Astrocyte of the spinal cord (primary cell): ENCODE data around the gene HYCC2.
"Not testable (repeated sequence)": the region's sequence is repeated elsewhere in the genome, so short reads cannot be mapped to it uniquely, and the experiment has no call there.

Source experiments
- DNase-seq: peaks from one replicate; pipeline ENCODE4 v3.0.0; 2011; ENCODE audit warnings: low read depth, low spot score
- H3K4me3 ChIP-seq: 2 replicates; pipeline ENCODE4 v1.5.1; 2011; ENCODE audit warnings: low read depth, mild to moderate bottlenecking, low read length, moderate library complexity
- in situ Hi-C: cut with HindIII; loops from 2 replicates; pipeline ENCODE4 v1.10.0; 2017; ENCODE audit warnings: low sequenced_read_pairs
- TF ChIP-seq, protein P1 (sequence below): IDR thresholded peaks from 2 replicates; pipeline ENCODE4 v1.5.1; 2012; ENCODE audit warnings: low read depth, mild to moderate bottlenecking, low read length, inconsistent platforms

The HYCC2 gene

DNA sequence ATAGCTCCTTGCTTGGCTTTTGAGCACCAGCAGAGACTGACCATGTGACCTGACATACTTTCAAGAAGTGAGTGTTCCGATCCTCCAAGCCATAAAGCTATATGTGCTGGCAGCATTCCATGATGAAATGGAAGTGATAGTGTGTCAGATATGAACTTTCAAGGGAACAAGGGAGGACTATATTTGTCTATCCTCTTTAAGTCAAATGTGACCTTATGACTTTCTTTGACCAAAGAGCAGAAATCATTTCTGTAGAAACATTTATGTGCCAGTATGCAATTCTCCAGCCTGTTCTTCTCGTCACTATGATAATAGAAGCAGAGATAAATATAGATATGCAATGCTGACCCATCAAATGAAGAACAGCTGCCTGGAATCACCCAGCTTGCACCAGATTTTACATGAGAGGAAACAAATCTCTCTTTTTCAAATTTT is 14.4 kb downstream of the HYCC2 start:
- H3K4me3 ChIP-seq, result no peak overlapping the region
- DNase-seq, result peak; percentile 15
- in situ Hi-C loops, result no loop called here
- TF ChIP-seq, protein P1, sequence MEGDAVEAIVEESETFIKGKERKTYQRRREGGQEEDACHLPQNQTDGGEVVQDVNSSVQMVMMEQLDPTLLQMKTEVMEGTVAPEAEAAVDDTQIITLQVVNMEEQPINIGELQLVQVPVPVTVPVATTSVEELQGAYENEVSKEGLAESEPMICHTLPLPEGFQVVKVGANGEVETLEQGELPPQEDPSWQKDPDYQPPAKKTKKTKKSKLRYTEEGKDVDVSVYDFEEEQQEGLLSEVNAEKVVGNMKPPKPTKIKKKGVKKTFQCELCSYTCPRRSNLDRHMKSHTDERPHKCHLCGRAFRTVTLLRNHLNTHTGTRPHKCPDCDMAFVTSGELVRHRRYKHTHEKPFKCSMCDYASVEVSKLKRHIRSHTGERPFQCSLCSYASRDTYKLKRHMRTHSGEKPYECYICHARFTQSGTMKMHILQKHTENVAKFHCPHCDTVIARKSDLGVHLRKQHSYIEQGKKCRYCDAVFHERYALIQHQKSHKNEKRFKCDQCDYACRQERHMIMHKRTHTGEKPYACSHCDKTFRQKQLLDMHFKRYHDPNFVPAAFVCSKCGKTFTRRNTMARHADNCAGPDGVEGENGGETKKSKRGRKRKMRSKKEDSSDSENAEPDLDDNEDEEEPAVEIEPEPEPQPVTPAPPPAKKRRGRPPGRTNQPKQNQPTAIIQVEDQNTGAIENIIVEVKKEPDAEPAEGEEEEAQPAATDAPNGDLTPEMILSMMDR, result no peak

DNA sequence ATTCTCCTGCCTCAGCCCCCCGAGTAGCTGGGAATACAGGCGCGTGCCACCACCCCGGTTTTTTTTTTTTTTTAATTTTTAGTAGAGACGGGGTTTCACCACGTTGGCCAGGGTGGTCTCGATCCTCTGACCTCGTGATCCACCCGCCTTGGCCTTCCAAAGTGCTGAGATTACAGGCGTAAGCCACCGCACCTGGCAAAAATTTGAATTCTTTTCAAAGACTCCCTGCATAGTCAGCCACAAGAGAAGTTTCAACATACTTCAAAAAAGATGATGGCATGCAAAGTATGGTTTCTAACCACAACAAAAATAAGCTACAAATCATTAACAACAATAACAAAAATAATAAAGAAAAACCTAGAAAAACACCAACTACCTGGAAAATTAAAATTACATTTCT is 22.0 kb downstream of the HYCC2 start:
- TF ChIP-seq, protein P1, result no peak
- in situ Hi-C loops, result no loop called here
- no peak overlapping the region for H3K4me3 ChIP-seq
- DNase-seq, result no peak

DNA sequence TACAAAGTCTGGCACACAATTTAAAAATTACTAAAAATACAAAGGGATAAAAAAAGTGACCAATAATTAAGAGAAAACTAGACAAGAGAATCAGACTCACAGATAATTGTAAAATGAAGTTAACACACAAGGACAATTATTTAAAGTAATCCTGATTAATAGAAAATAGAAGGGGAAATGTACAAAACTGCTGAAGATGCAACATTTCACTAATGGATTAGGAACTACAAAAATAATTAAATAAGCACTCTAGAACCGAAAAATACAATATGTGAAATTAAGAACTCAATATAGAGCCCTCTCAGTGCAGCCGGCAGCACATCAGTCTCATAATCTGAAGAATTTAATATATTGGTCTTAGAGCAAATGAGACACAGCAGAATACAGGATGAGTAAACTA is 24.6 kb downstream of the HYCC2 start:
- TF ChIP-seq, protein P1, result no peak
- H3K4me3 ChIP-seq, result no peak overlapping the region
- DNase-seq, result no peak
- in situ Hi-C loops, result no loop called here

DNA sequence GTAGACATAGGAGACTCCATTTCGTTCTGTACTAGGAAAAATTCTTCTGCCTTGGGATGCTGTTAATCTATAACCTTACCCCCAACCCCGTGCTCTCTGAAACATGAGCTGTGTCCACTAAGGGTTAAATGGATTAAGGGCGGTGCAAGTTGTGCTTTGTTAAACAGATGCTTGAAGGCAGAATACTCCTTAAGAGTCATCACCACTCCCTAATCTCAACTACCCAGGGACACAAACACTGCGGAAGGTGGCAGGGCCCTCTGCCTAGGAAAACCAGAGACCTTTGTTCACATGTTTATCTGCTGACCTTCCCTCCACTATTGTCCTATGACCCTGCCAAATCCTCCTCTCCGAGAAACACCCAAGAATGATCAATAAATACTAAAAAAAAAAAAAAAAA is 28.4 kb downstream of the HYCC2 start:
- DNase-seq, in situ Hi-C loops: not testable (repeated sequence)

DNA sequence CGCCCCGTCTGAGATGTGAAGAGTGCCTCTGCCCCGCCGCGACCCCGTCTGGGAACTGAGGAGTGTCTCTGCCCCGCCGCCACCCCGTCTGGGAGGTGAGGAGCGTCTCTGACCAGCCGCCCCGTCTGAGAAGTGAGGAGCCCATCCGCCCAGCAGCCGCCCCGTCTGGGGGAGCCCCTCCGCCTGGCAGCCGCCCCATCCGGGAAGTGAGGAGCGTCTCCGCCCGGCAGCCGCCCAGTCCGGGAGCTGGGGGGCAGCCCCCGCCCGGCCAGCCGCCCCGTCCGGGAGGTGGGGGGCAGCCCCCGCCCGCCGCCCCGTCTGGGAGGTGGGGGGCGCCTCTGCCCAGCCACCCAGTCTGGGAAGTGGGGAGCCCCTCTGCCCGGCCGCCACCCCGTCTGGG is 29.0 kb downstream of the HYCC2 start:
- in situ Hi-C loops, H3K4me3 ChIP-seq, DNase-seq: not testable (repeated sequence)

More for the DNA sequence above, 28.4 kb downstream of the HYCC2 start:
- not testable (repeated sequence) for H3K4me3 ChIP-seq

DNA sequence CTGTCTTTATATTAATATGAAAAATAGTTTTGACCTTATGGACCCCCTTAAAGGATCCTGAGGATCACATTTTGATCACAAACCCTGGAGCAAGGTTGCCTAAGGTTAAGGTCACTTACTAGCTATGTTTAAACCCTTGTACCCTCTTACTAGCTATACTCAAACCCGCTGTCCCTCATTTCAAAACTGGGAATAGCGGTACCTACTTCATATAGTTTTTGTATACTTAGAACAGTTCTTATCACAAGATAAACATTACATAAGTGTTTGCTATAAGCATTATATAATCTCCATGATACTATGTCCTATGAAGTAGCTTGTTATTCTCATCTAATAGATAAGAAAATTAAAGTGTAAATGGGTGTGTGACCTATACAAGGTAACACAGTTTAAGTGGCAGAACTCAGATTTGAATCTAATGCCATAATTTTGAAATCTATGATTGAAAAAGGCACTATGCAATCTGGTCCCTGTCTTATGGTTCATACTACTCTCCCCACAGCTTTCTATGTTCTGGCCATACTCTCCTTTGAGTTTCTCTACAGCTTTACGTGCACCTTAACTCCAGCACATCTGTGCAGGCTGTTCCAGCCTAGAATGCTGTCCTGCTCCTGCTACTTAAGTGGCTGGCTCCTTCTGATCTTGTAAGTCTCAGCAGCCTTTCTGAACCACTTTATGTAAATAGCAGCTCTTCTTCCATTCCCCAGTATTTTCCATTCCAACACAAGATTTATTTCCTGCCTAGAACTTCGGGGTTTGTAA is 30.4 kb downstream of the HYCC2 start:
- TF ChIP-seq, protein P1, result no peak
- no peak for DNase-seq
- no peak overlapping the region for H3K4me3 ChIP-seq
- in situ Hi-C loops, result no loop called here

DNA sequence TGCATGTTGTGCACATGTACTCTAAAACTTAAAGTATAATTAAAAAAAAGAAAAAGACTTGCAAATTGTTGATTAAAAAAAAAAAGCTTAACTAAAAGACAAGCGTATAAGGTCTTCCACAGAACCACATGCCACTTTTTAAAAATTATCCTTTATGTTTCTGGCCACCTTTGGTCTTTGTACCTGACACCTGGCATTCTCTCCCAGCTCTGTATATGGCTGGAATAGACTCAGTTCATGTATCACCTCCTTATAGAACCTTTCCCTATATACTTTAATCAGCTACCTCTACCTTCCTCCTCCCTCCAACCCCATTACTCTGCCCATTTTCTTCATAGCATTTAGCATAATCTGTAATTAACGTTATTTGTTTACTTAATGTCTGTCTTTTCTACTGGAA is 32.6 kb downstream of the HYCC2 start:
- in situ Hi-C loops, result no loop called here
- no peak for DNase-seq
- TF ChIP-seq, protein P1, result no peak
- no peak overlapping the region for H3K4me3 ChIP-seq

DNA sequence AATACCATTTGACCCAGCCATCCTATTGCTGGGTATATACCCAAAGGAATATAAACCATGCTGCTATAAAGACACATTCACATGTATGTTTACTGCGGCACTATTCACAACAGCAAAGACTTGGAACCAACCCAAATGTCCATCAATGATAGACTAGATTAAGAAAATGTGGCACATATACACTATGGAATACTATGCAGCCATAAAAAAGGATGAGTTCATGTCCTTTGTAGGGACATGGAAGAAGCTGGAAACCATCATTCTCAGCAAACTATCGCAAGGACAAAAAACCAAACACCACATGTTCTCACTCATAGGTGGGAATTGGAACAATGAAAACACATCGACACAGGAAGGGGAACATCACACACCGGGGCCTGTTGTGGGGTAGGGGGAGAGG is 33.1 kb downstream of the HYCC2 start:
- in situ Hi-C loops, DNase-seq, H3K4me3 ChIP-seq: not testable (repeated sequence)

DNA sequence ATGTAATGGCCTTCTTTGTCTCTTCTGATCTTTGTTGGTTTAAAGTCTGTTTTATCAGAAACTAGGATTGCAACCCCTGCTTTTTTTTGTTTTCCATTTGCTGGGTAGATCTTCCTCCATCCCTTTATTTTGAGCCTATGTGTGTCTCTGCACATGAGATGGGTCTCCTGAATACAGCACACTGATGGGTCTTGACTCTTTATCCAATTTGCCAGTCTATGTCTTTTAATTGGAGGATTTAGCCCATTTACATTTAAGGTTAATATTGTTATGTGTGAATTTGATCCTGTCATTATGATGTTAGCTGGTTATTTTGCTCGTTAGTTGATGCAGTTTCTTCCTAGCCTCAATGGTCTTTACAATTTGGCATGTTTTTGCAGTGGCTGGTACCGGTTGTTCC is 37.1 kb downstream of the HYCC2 start:
- DNase-seq, H3K4me3 ChIP-seq, in situ Hi-C loops: not testable (repeated sequence)
